HG03469 (cell line): ENCODE results near the gene PGAM2.
A peak's percentile ranks its signal among the peaks of the same experiment; 100 is the strongest.

Experiments
- ATAC-seq: cut with Tn5 transposase; IDR thresholded peaks from one replicate; pipeline ENCODE4 v1.9.1; 2021; ENCODE audit warnings: mild to moderate bottlenecking, moderate library complexity, moderate number of reproducible peaks; ENCODE audit not compliant: unreplicated experiment

PGAM2 gene

DNA sequence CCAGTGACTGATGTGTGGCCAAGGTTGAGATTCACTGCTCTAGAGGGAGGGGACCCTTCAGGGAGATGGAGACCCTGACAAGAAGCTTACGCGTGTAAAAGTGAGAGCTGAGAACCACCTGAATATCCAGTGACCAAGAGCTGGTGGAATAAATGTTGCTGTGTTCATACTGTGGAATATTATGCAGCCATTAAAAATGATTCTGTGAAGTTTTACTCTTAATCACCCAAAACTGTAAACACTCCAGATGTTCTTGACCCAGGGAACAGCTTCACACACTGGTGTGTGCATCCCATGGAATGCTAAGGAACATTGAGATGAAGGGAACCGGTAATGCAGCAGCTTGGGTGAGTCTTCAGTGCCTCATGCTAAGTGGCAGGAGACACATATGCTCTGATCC lies 21.3 kb upstream of the PGAM2 start:
- no peak for ATAC-seq

DNA sequence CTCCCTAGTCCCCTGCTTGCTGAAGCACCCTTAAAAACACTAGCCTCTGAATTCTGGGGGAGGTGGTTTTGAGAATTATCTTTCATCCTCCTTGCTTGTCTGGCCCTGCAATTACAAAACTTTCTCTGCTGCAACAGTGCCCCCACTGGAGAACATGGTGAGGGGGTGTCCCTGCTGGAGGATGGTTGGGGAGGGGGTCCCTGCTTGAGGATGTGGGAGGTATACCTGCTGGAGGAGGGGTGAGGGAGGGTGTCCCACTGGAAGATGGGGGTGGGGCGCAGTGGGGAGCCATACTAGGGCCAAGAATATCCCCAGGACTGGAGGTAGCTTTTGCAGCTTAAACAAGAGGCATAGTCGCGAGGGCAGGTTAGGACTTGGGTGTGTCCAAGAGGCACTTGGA lies 20.2 kb upstream of the PGAM2 start:
- no peak for ATAC-seq

DNA sequence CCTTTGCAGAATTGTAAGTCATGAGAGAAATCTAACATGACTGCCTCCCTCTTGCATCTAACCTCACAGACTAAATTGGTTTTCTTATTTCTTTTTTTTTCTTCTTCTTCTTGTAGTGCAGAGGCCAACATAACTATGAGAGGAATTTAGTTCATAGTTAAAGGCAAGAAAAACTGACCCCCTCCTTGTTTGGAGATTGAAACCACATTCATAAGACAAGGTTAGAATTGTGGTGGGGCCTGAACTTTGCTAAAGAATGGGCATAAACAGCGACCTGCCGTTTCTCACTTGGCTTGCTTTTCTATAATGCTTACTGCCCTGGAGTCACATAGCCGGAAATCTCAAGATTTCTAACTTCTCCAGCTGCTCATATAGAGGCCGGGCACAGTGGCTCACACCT lies 19.3 kb upstream of the PGAM2 start:
- ATAC-seq: no peak

DNA sequence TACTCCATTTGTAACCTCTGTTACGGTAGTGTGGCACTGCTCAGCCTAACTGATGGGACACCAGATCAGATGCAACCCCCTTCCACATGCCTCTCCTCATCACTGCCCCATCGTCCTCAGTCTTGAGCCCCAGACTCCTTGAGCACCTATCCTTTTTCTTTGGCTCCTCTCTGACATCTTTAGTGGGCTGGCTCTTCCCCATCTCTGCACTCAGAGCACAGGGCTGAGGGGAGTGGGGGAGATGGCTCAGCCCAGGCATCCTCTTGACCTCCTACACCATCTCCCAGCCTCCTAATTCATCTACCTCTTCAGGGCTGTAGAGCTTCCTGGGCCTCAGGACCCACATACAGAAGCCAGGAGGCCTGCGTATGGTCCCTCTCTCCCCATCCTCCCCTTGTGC lies 18.4 kb upstream of the PGAM2 start:
- no peak for ATAC-seq

DNA sequence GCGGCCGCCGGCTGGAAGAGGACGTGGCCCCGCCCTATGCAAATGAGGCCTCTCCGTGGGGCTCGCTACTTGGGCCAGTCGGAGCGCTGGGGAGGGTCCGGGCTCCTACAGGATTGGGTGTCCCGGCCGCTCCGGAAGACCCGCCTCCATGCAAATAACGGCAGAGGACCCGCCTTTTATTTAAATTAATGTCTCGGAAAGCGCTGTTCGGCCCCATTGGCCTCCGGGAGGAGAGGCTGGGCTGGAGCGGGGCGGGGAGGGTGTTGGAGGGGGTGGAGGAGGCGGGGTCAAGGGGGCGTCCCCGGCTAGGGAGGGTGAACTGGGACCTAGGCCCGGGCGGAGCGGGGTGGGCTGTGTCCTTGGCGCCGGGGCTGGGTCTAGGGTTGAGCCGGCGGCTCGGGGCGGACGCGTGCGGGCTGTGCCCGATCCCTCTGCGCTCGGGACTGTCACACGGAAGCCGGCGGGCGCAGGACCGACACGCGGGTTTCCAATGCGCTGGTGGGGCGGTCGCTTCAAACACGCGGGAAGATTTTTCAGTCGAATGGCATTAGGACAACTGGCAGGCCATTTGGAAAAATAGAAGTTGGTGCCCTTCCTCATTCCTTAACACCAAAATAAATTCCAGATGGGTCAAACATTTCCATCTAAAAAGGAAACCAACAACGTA lies 17.3 kb upstream of the PGAM2 start:
- peak; percentile 72 for ATAC-seq

DNA sequence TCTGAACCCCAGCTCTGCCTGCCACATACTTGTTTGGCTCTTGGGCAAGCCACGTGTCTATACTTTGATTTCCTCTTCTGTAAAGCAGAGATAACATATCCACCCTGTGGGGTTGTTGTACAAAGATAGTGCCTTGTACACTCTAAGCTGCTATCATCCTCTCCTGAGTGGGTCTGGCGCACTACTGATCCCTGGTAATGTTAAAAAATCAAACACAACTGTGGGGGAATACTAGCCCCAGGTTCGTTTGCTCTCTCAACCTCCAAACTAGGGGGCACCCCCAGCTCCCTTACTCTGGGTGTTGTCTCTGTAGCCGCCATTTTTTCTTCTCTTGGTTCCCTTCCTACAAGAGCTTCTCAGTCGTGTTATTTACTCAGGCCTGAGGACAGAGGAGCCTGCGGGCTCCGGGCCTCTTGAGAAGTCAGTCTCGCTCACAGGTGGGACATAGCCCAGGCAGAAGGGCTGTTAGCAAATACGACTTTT lies 15.9 kb upstream of the PGAM2 start:
- no peak for ATAC-seq

DNA sequence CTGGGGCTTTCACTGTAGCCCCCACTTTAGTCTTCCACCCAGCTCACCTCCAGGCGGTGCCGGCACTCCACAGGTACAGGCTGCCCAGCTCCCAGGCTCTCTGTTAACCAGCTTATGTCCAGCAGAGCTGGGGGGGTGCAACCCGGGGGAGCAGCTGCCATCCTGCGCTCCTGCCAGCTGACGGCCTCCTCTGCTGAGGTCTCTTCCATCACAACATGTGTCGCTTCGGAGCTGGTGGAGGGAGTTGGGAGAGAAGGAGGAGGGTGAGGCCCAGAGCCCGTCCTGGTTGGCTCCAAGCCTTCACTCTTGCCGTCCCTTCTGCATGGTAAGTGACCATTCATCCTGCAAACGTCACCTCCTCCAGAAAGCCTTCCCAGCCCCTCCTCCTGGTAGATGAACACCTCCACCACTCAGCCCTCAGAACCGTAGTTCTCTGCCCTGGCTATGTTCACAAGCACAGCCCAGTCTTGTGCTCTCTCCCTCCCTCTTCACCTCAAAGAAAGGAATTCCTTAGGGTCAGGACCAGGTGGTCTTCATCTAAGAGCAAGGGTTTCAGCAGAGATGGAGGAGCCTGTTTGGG lies 15.4 kb upstream of the PGAM2 start:
- ATAC-seq: no peak

DNA sequence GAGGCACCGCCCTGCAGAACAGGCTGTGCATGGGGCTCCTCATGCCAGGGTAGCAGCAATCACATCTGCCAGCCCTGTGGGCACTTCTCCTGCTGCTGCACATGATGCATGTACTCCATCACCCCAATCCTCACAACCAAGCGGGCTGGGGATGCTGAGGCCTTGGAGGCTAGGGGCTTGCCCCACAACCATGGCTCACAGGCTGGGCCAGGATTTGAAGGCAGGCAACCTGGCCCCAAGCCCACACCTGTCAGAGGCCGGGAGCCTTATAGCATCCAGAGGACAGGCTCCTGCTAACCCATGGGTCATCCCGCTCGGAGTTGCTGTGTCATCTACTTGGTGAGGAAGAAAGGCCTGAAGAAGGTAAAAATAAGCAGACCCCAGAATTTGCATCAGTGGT lies 14.8 kb upstream of the PGAM2 start:
- no peak for ATAC-seq

DNA sequence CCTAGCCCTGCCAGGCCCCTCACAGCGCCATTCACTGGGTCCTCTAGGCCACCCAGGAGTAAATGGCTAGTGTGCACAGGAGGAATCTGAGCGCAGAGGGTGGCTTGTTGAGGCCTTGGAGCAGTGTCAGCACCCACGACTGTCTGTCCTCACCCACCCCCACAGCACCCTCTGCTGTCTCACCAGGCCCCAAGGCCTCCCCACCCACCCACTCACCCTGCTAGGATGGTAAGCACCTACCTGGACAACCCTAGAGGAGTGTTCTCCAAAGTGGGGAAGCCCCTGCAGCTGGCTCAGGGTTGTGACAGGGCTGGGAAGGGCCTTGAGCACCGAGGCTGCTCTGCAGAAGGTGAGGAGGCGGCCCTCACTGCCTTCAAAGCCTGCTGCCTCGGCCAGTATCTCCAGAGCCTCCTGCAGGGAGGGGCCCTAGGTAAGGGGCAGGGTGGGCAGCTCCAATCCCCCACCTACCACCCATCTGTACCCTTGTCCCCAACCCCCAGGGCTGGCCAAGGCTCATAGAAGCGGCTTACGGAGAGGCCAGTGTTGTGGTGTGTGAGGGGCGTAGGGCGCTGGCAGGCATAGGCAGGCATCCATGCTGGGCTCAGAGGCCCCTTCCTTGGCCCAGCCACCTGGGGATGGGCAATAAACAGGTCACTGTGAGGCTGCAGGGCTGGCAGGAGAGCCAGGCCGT lies 14.1 kb upstream of the PGAM2 start:
- no peak for ATAC-seq

DNA sequence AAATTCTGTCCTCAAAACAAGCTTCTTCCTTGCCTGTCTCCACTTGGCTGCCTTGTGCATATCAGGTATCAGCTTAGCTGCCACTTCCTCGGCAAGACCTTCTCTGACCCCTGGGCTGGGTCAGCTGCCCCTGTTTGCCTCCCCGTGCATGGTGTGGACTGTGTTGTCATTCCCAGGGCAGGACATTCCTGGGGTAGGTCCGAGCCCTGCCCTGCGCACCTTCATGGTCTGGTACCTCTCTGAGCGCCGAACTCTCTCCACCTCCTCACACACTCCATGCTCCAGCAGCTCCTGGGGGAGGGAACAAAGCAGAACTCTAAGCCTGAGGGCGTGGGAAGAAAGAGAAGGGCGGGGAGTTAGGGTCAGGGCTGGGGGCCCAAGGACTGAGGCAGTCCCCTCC lies 13.2 kb upstream of the PGAM2 start:
- ATAC-seq: no peak

DNA sequence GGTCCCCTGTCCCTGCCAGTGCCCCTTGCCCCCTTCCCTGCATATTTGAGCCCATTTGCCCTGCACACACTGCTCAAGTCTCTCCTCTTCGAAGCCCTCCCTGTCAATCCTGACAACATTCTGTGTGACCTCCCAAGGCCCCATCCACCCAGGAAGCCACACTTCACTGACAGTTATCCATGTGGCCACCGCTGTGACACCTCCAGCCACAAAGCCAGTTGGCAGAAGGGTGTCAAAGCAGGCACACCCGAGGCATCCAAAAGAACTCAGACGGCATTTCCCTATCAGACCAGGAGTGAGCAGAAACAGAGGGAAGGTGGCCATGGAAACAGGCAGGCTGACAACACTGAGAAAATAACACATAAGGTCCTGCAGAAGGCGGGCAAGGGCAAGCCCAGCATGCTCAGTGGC lies 12.3 kb upstream of the PGAM2 start:
- no peak for ATAC-seq

DNA sequence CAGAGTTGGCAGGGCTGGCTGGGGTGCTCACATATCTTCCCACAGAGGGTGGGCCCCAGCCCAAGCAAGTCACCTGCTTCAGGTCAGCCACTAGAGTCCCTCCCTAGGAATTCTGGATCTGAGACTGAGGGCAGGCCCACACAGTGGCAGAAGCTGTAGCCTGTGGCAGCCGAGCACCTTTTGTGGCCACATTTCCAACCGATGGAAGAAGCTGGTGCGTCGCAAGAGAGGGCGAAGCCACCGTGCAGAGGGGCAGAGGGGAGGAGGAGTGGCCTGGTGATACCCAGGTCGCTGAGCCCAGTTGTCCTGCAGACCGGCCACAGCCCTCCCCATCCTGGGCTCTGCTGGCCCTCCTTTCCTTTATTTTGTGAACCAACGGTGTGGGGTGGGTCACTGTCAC lies 11.7 kb upstream of the PGAM2 start:
- no peak for ATAC-seq

DNA sequence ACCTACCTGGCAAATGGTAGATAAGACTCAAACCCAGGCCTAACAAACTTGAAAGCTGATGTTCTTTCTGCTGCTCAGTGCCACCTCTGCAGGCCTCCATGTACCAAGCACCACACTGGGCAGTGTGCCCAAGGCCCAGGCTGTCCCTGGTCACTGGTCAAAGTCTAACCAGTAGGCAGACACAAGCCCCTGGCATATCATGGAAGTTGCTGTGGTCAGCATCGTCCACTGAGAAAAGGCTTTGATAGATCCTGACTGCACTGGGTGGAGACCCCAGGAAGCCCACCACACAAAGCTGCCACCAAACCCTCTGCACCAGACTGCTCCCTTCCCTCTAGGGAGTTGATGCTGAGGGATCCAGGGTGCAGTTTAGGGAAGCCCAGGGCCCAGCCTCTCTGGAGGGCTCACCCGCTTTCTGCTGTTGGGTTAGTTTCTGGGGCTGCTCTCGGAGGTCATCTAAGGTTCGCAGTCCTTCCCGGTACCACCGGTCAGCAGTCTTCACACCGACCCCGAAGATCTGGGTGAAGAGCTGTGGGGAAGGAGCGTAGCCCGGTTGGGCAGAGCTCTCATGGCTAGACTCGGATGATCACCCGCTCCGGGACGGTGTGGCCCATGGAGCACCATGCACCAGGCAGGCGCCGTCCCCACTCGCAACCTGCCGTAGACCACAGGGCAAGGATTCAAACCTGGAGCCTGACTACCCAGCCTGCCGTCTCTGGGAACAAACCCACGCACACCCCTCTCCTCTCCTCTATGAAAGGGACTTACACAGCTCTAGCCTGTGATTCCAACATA lies 10.9 kb upstream of the PGAM2 start:
- no peak for ATAC-seq

DNA sequence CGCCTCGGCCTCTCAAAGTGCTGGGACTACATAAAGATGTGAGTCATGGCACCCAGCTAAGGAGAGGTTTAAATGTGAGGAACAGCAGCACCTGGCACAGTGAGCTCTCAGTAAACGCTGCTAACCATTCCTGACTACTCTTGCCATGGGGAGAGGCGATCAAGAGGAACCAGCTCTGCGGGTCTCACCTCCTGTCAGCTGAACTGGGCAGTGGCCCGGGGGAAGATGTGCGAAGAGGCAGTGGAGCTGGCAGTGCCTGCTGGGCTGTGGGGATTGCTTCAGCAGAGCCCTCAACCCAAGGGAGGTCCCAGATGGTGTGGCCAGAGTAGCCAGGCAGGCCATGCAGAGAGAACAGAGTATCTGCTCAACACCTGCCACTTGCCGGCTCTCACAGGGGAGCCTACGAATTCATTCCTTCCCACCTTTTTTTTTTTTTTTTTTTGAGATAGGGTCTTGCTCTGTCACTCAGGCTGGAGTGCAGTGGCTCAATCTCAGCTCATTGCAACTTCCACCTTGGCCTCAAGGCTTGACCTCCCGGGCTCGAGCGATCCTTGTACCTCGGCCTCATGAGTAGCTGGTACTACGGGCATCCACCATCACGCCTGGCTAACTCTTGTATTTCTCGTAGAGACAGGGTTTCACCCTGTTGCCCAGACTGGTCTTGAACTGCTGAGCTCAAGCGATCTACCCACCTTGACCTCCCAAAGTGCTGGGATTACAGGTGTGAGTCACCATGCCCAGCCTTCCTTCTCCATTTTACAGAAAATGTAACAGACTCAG lies 10.1 kb upstream of the PGAM2 start:
- ATAC-seq: no peak

DNA sequence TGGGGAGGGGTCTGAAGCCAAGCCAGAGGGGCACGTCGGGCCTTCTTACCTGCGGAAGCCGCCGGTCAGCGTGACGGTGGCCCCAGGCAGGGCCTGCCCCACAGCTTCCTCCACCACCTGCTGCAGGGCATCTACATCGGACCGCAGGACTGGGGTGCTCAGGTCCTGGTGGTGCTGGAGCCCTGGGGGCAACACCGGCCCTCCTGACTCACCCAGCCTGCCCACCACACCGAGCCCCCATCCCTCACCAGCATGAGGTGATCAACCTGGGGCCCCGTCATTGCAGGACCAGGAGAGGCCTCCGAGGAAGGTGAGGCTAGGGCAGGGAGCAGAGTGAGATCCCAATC lies 9.0 kb upstream of the PGAM2 start:
- no peak for ATAC-seq

DNA sequence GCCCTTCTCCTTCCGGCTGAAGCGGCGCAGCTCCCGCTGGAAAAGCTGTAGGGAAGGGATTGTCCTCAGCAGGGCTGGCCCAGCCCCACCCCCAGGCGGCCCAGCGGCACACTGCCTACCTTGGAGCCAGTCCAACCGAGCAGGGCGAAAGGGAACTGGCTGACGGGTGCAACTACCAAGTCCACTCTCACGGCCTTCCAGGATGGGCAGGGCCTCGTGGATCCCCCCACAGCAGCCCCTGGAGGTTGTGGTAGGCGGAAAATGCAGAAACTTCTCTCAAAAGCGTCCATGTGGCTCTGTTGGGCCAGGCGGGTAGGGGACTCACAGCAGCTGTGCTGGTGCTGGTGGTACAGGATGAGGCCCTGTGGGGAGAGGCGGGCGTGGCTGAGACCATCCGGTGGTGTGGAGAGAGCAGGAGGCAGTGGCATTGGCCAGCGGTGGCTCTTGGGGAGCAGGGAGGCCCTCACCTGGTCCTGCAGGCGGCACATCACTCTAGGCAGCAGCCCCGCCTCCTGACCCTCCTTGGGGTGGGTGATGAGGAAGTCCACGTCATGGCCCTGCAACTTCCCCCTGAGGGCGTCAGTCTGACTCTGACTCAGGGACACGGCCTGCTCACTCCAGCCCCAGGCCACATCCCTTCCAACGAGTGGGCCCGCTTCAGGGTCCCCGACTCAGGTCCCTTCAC lies 8.4 kb upstream of the PGAM2 start:
- ATAC-seq: no peak

DNA sequence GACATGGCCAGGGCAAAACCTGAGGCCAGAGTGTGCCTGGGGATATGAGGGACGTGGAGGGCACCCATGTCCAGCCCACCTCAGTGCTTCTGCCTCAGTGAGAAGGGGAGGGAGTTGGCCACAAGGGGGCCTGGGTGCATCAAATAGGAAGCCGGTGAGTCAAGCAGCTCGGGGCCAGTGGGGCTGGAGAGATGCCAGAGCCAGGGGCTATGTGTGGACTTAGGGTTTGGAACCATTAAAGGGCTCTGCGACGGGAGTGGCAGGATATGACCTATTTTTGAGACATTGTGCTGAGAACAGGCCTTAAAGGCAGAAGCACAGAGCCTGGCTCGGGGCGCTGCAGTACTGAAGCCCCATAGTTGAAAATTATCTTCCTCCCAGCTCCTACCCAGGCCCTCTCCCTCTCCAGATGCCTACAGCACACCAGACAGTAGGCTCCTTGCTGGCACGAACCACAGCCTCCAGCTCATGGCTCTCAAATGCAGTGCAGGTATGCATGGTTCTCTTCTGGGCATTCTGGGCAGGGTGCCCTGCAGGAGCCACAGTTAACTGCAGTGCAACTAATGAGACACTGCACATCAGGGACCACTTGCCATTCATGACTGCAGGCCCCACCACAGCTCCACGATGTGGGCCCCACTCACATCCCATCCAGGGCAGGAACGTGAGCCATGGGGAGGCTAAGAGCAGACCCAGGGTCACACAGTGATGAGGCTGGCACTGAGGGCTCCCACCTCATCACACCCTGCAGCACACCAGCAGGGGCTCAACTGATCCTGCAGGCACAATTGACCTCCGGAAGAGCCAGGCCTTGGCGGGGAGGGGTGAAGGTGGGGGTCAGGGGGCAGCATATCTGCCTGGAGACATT lies 7.2 kb upstream of the PGAM2 start:
- no peak for ATAC-seq

DNA sequence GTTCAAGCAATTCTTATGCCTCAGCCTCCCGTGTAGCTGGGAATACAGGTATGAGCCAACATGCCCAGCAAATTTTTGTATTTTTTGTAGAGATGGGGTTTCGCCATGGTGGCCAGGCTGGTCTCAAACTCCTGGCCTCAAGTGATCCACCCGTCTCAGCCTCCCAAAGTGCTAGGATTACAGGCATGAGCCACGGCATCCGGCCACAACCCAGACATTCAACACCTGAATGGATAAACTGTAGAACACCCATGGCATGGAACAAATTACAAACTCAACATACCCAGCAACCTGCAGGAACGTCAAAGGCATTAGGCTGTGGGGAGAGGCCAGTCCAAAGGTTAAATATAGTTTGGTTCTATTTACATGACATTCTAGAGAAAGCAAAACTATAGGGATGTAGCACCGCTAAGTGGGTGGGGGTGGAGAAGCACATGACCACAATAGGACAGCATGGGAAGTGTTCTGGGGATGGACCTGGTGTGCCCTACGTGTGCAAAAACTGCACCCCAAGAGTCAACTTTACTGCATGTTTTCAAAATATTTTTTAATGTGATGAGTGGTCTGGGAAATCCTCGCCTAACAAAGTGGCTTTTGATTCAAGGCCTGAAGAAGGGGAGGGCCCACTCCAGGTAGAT lies 6.5 kb upstream of the PGAM2 start:
- ATAC-seq: no peak

DNA sequence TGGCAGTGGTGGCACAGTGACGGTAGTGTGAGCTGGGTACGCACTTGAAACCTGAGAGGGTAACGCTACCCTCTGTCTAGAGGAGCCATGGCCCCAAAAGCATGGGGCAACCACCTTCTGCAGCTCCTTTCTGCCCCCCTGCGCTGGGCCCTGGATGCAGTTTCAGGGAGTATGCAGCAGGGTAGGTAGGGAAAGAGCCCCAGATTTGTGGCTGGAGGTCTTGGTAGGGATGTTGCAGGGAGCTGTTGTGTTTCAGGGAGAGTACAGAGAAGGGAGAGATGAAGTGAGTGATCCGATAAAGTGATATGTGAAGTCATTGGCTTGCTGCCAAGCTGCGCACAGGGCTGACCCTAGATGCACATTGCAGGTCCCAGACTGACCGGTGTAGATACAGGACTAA lies 2.7 kb upstream of the PGAM2 start:
- no peak for ATAC-seq
